Measurements from ENCODE around the gene KPNA4.
A peak's percentile ranks its signal among the peaks of the same experiment; 100 is the strongest.

The KPNA4 gene

GRCh38 chr3:160450846-160451245 is 114.5 kb downstream of the KPNA4 start:
- peak; percentile 91 for DNase-seq (ENCODE audit: low spot score)

- peak; percentile 97 for DNase-seq (ENCODE audit: low spot score)
Observed at GRCh38 chr3:160449636-160450598, 115.5 kb downstream of the KPNA4 start, which contains the start of gene TRIM59. Gene TRIM59 (minus strand): TSS chr3:160449786. CDS start chr3:160439183, 10,603 bp downstream.

GRCh38 chr3:160448845-160449635 is 116.3 kb downstream of the KPNA4 start:
- peak; percentile 16 for DNase-seq (ENCODE audit: low spot score)

- peak; percentile 16 for DNase-seq (ENCODE audit: low spot score)
Observed at GRCh38 chr3:160447544-160447943, 117.8 kb downstream of the KPNA4 start.

- no peak for DNase-seq (ENCODE audit: low spot score)
Observed at GRCh38 chr3:160446522-160447056, 118.8 kb downstream of the KPNA4 start.

- DNase-seq (ENCODE audit: low spot score) = no peak
Observed at GRCh38 chr3:160445854-160446253, 119.5 kb downstream of the KPNA4 start.

Data from GM03348 (cell line).